HG02678 (cell line): Measurements from ENCODE around the gene CTNND2.
"Not testable (repeated sequence)": the region's sequence is repeated elsewhere in the genome, so short reads cannot be mapped to it uniquely, and the experiment has no call there.

Source experiments
- ATAC-seq: cut with Tn5 transposase; IDR thresholded peaks from one replicate; pipeline ENCODE4 v1.9.1; 2021; ENCODE audit warnings: mild to moderate bottlenecking, moderate library complexity; ENCODE audit not compliant: unreplicated experiment

Gene CTNND2

GRCh38 chr5:11004523-11004922, 899.7 kb downstream of the CTNND2 start:
- not testable (repeated sequence) for ATAC-seq

DNA sequence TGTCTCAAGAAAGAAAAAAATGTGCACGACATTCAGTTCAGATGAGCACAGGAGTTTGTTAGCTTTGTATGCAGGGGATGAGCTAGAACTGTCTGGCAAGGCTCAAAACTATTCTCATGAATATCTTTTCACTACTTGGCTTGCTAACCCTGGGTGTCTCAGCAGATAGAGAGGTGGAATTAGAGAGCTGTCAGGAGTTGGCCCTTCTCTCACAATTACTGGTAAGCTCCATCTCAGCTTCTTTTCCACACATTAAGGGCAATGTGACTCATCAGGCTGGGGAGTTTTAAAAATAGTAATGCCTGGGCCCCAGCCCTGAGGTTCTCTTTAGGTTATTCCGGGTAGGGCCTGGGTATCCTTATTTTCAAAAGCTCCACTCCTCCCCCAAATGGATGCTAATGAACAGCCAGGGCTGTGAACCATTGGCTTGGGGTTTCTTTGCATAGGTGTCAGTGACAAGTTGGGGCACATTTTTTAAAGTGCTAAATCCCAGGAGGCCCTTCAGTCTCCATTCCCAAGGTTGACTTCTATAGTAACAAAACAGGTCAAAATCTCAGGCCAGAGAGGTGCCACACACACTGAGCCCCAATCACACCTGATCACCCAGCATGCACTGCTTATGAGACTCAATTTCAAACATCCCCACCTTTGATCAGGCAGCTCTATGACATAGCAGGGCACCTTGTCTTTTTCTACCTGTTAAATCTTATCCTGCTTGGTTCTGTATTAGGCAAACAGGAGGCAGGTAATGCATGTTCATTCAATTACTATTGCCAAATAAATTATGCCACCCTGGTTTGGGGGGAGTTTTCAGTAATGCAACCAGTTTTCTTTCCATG, 903.5 kb downstream of the CTNND2 start:
- no peak for ATAC-seq

GRCh38 chr5:10999714-11000113, 904.5 kb downstream of the CTNND2 start:
- ATAC-seq, result no peak

DNA sequence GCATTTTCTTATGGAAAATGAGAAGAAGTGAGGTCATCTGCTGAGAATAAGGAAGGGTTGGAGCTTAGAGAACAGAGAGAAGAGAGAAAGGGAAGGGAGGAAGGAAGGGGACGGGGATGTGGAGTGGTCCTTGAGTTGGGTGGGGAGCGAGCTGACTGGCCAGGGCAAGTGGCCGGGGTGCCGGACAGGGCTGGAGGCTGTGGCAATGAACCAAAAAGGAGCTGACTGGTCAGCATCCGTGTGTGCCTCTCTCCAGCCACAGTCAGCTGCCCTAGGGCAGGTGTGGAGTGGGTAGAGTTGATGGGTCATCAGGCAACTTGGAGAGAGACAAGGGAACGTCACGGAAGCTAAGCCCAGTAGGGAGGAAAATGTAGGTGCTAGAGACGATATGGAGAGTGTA, 908.4 kb downstream of the CTNND2 start:
- ATAC-seq, result no peak

DNA sequence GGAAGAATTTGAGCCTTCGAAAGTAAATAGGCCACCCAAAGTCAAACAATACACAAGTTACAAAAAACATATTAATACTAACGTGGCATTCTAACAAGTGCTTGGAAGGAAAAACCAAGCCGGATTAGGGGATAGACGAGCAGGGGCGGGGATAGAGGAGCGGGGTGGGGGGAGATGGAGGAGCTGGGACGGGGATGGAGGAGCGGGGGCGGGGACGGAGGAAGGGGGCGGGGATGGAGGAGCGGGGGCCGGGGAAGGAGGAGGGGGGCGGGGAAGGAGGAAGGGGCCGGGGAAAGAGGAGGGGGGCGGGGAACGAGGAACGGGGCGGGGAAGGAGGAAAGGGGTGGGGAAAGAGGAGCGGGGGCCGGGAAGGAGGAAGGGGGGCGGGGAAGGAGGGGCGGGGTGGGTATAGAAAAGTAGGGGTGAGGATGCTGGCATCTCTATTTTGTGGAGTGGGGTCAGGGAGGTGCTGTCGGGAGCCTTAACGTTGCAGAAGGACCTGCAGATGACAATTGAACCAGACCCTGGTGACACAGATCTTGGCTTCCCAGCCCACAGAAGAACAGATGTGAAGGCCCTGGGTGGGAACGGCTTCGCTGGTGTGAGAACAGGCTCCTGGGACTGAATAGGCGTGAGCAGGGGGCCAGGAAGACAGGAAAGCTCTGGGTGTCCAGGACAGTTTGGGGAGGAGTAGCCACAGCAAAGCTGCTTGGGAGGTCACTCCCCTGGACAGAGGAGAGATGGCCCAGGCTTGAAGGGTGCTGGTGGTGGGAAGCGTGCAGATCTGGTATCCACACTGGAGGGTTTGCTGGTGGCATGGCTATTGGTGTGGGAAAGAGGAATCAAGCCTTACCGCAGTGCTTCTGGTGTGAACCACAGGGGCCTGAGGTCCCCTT, 909.9 kb downstream of the CTNND2 start:
- no peak for ATAC-seq

GRCh38 chr5:10990634-10991033, 913.6 kb downstream of the CTNND2 start:
- ATAC-seq, result no peak

DNA sequence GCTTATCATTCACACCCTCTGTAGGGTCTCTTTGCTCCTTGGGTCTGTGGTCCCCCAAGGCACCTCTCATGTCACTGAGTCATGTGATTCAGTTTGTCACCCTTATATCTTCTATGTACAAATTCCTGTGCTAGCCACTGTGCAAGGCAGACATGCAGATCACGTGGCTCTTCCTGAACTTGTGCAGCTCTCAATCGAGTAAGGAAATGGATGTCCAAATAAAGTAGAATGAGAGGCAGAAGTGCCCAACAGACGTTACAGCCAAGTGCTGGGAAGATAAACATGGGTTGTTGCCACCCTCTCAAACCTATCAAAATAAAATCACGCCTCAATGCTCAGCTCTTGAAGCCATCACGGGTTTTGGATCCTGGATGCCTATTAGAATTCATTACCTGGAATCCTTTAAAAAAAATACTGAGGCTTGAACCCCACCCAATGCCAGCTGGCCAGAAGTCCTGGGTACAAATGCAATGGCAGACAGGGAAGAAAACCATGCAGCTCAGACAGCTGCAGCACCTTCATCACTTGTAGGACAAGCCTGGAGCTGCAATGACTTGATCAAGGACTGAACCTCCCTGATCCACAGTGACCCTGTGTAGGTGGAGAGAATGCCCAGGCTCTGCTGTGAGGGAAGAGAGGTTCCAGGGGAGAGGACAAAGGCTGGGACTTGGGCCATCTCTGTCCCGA, 914.5 kb downstream of the CTNND2 start:
- ATAC-seq, result no peak

DNA sequence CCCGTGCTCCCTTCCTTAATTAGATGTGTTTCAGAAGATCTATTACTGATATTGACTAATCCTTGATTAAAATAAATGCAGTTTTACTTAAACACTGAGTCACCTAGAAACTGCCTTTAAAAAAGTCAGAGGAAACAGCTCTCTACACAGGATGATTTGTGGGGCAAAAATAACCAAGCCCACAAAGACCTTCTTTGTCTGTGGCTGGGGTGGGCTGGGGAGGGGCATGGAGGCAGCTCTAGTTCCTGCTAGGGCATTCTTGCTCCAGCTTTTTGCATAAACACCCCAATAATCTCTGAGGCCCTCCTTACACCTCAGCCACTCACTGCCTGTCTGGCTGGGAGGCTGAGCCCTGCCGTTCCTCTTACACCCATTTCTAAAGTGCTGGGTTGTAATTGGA, 915.6 kb downstream of the CTNND2 start:
- ATAC-seq, result no peak

DNA sequence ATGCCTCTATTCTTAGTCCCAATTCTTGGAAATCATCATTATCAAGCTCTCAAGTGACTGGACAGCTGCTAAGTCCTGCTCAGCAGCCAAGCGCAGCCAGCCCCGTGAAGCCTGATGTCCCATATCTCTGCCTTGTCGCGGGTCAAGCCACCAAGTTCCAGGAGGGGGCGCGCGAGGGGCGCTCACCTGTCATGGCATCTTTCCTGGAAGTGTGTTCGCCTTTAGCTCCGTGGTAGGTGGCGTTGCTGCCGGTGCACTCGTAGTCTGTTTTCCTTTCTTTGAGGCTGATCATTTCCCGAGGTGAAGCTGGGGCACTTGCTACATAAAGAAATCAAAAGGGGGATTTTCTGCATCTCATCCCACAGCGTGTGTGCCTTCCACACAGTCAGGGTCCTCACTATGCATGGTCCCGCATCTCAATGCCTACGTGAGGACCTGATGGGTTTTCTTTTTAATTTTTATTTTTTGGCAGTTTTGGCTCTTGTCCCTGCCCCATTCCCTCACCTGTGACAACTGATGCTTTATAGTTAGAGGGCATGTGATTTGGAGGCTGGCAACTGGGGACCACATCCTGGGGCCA, 916.2 kb downstream of the CTNND2 start:
- ATAC-seq, result peak; percentile 87

- ATAC-seq, result no peak
Observed at GRCh38 chr5:10987276-10987924, 916.8 kb downstream of the CTNND2 start.

DNA sequence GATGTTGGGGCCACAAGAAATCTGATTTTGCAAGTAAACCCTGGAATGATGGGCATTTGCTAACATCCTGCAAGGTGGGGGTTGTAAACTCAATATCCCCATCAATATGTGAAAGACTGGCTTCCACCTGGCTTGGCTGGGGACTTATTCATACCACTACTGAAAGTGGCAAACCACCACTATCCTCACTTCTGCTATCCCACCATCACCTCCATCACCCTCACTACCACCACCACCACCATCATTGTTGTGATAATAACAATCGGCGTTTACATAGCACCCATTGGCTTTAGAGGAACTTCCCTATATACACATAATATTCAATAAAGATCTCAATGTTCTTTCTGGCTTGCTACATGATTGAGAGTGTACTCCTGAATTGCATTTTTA, 918.5 kb downstream of the CTNND2 start:
- ATAC-seq, result no peak

DNA sequence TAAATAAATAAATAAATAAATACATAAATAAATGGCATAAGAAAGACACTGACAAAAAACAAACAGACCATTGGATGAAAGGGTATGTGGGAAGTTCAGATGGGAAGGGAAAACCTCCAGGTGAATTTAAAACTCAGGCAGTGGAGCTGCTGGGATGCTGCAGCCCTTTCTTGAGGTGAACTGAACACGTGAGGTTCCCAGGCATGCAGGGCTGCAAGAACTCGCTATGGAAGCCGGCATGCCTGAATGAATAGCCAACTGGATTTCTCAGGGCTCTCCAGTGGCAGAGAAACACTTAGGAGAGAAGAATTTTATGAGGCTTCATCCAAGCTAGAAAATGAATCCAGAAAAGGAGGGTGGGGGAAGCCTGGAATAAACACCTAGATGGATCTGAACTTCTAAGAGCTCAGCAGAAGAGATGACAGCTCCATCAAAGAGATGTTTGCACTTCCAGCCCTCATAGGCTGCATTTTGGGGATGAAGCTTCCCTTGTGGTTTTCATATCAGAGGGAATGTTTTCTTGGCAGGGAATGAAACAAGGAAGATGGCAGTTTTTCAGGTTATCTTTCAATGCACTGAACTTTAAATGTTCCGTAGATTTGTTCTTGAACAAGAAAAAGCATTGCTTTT, 919.0 kb downstream of the CTNND2 start:
- no peak for ATAC-seq

- ATAC-seq, result no peak
Observed at GRCh38 chr5:10984021-10984715, 920.1 kb downstream of the CTNND2 start.

DNA sequence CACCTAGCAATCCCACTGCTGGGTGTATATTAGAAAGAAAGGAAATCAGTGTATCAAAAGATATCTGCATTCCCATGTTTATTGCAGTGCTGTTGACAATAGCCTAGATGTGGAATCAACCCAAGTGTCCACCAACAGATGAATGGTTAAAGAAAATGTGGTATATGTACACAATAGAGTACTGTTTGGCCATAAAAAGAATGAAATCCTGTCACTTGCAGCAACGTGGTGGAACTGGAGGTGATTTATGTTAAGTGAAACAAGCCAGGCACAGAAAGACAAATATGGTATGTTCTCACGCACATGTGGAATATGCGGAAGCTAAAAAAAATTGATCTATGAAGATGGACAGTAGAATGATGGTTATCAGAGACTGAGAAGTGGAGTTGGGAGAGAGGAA, 921.6 kb downstream of the CTNND2 start:
- no peak for ATAC-seq

GRCh38 chr5:10981932-10982331, 922.3 kb downstream of the CTNND2 start:
- ATAC-seq, result no peak

GRCh38 chr5:10977011-10977410, 927.2 kb downstream of the CTNND2 start:
- no peak for ATAC-seq

DNA sequence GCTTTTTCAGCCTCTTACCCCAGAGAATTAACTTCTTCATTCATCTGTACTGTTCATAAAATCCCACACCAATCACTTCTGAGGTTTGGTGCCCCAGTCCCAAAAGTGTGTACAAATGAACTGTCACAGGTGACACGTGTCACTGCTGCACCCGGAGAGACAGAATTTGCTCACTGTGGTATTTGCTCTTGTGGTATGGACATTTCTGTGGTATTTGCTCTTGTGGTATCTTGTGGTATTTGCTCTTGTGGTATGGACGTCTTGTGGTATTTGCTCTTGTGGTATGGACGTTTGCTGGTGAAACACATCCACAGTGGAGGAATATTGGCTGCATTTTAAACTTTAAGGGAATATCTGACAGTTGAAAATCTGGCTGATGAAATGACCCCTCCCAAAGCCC, 928.3 kb downstream of the CTNND2 start:
- no peak for ATAC-seq

GRCh38 chr5:10974850-10975249, 929.4 kb downstream of the CTNND2 start:
- ATAC-seq, result no peak

DNA sequence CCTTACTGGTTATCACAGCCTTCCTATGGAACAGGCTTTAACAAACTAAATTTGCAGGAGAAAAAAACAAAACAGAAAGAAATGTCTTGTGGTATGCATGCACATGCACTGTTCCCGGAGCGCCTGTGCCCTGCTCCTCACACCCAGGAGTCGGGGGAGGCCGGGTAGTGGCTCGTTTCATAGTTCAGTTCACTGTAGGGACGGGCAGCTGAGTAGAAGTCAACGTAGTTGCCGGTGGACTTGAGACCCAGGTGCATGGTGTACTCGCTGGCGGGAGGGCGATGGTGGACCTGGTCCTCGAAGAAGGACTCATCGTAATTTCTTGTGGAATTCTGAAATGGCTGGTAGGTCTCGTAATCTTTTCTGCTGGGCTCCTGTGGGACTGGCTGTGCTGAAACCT, 930.9 kb downstream of the CTNND2 start:
- ATAC-seq, result no peak
